Colonic mucosa (tissue), 4 donors: ENCODE results near the gene APRT. TPM values are rescaled to one million over a fixed set of nuclear protein-coding genes. Genes with fewer than 3 reads are reported as not detected.

Experiments
- DNase-seq: peaks from one replicate; pipeline ENCODE4 v3.0.0-alpha.2; 2020
- H3K27ac ChIP-seq: fragments of 200-600 bp; one replicate; pipeline ENCODE4 v1.8.0; 2021
- H3K27me3 ChIP-seq: fragments of 200-600 bp; one replicate; pipeline ENCODE4 v1.8.0; 2021
- H3K36me3 ChIP-seq: fragments of 200-600 bp; one replicate; pipeline ENCODE4 v1.8.0; 2021
- H3K4me1 ChIP-seq: fragments of 200-600 bp; one replicate; pipeline ENCODE4 v1.8.0; 2021; ENCODE audit warnings: mild to moderate bottlenecking
- H3K4me3 ChIP-seq: fragments of 200-600 bp; one replicate; pipeline ENCODE4 v1.8.0; 2021
- H3K9ac ChIP-seq, 2 donors: one replicate each; pipeline ENCODE4 v1.7.0; 2013; ENCODE audit warnings: control low read depth in 2 of 2, low read depth in 2 of 2, low read length in 2 of 2
- H3K9me3 ChIP-seq: fragments of 200-600 bp; one replicate; pipeline ENCODE4 v1.8.0; 2021
- intact Hi-C: fragments of 100-400 bp; cut with DNase I; formaldehyde crosslinking; loops from one replicate; pipeline ENCODE4 v1.14.1; 2022
- total RNA-seq, 2 donors: library from RNA; stranded (reverse); fragmentation: NEBNext Ultra II Directional in 1 of 2; extraction: Animal tissue kit (Norgen Biotek cat#: 25700) in 1 of 2; gene quantifications; one replicate each; pipeline ENCODE4 v1.2.1, GENCODE V29; 2021
- TF ChIP-seq, protein P1 (sequence below): fragments of 200-600 bp; IDR thresholded peaks from one replicate; pipeline ENCODE4 v1.8.0; 2022; ENCODE audit warnings: antibody characterized with exemption, mild to moderate bottlenecking
- donor health status: healthy.
- donor health status: DM: no; HTN: no; CAD: no.
- donor health status: DM: no; HTN: no; CAD: no.

The APRT gene
- total RNA-seq, 2 donors from 2014 or later: 103 to 273 TPM

DNA sequence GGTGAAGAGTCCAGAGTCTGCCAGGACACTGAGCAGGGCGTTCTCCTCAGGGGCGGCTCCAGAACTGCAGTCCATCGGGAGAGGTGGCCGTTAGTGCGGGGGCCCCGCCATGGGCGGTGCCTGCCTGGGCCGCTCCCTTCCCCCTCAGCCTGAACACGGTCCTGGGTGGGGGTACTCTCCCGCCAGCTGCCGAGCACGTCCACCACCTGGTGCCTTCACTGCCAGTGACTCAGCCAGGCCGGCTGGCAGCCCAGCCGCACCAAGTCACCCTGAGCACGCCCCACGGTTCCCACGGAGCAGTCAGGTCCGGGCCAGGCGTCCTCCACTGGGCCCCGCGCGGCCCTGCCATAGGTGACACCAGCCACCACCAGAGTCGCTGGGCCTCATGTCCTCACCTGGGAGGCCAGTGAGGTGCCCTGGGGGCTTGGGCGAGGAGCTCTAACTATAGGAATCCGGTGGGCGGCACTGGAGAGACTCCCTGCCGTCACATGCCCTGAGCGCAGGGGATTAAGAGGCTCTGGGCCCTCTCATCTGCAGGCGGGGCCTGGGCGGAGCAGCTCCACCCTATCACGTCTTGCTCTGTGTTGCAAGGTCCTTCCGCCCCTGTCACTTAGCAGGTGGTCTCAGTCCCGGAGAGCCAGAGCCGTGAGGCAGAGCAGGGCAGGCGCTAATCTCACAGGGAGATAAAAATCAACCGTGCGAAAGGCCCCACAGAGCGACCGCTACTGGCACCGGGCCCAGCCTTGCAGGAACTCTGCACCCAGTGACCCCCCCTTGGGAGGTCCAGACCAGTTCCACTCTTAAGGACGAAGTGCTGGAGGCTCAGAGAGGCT lies 41.1 kb downstream of the APRT start:
- intact Hi-C loops: no loop called here
- peaks cover 38% of the 10 kb centered on the region for H3K4me1 ChIP-seq

DNA sequence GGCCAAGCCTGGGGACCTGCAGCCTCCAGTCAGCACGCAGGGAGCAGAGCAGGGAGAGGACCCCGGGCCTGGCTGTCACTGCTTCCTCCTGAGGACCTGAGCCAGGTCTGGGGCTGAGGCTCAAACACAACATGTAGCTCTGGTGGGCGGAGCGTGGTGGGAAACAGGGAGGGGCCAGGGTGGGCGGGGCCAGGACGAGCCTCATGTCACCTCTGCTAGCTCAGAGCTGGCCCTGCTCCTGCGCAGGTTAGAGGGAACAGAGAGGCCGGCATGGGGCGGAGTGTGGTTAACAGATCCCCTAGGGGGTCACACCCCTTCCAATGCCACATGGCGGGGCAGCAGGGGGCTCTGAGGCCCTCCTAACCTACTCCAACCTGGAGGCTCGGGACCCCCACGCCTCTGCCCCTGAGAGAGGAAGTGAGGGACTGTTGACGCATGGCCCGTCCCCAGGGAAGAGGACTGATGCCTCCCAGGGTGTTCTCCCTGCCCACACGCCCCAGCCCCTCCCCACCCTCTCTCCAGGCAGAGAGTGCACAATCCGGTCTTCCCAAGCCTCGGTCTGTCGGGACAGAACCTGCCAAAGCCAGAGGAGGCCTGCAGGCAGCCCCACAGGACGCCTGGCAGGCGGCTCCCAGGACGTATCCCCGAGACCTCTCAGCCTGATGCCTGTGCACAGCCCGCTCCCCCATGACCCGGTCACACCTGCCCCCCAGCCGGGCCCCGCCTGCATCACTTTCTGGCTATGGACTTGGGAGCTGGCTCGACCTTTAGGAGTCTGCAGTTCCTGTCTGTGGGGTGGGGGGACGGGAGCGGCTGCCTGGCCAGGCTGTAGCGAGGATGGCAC lies 41.9 kb downstream of the APRT start:
- peak overlapping the region; percentile 38 to 51 for H3K9ac ChIP-seq
- peak; percentile 76 for DNase-seq
- H3K27ac ChIP-seq: peak overlapping the region; percentile 77
- H3K4me1 ChIP-seq: peaks cover 38% of the 10 kb centered on the region
- no peaks in the 10 kb centered on the region for H3K36me3 ChIP-seq
- no peaks in the 10 kb centered on the region for H3K27me3 ChIP-seq
- H3K9me3 ChIP-seq: no peaks in the 10 kb centered on the region
- intact Hi-C loops: no loop called here
- TF ChIP-seq, protein P1, sequence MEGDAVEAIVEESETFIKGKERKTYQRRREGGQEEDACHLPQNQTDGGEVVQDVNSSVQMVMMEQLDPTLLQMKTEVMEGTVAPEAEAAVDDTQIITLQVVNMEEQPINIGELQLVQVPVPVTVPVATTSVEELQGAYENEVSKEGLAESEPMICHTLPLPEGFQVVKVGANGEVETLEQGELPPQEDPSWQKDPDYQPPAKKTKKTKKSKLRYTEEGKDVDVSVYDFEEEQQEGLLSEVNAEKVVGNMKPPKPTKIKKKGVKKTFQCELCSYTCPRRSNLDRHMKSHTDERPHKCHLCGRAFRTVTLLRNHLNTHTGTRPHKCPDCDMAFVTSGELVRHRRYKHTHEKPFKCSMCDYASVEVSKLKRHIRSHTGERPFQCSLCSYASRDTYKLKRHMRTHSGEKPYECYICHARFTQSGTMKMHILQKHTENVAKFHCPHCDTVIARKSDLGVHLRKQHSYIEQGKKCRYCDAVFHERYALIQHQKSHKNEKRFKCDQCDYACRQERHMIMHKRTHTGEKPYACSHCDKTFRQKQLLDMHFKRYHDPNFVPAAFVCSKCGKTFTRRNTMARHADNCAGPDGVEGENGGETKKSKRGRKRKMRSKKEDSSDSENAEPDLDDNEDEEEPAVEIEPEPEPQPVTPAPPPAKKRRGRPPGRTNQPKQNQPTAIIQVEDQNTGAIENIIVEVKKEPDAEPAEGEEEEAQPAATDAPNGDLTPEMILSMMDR: no peak
- peak overlapping the region; percentile 8 for H3K4me3 ChIP-seq

More for the DNA sequence above, 41.1 kb downstream of the APRT start:
- peak; percentile 76 for DNase-seq
- peak overlapping the region; percentile 8 for H3K4me3 ChIP-seq
- no peaks in the 10 kb centered on the region for H3K9me3 ChIP-seq
- H3K27ac ChIP-seq: peak overlapping the region; percentile 77
- TF ChIP-seq, protein P1: no peak
- H3K9ac ChIP-seq: peak overlapping the region; percentile 38 to 51
- no peaks in the 10 kb centered on the region for H3K27me3 ChIP-seq
- H3K36me3 ChIP-seq: no peaks in the 10 kb centered on the region

DNA sequence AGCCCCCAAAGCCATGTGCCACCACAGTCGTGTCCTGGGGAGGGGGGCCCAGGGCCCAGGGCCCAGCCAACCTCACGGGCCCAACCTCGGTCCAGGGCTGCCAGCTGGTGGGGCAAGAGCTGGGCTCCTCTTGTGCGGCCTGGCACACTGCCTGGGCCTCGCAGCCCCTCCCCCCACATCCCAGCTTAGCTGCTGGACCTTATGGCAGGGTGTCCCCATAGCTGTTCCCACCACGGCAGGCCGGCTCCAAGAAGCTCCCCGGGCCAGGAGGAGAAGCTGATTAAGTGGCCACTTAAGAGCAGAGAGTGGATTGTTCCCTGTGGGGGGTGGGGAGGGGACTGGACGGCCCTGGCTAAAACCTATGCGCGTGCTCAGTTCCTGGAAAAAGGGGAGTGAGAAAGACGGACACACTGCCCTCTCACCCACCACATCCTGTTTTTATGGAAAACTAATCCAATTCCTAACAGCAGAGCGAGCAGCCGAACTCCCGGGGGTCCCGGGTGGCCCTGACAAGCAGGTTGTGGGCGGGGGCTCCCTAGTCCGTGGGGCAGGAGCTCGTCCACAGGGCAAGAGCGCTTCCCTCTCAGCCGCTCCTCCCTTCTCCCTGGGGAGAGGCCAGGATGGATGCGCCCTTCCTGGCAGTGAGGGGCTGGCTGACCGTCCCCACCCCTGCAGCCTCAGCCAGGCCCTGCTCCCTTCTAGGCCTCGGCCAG lies 43.5 kb downstream of the APRT start:
- intact Hi-C loops: no loop called here
- H3K4me3 ChIP-seq: no peak overlapping the region
- H3K9me3 ChIP-seq: no peaks in the 10 kb centered on the region
- peaks cover 41% of the 10 kb centered on the region for H3K4me1 ChIP-seq
- peak overlapping the region; percentile 24 to 34 for H3K9ac ChIP-seq
- DNase-seq: peak; percentile 55
- H3K27ac ChIP-seq: peak overlapping the region; percentile 20
- no peaks in the 10 kb centered on the region for H3K27me3 ChIP-seq
- no peaks in the 10 kb centered on the region for H3K36me3 ChIP-seq
- TF ChIP-seq, protein P1: no peak

DNA sequence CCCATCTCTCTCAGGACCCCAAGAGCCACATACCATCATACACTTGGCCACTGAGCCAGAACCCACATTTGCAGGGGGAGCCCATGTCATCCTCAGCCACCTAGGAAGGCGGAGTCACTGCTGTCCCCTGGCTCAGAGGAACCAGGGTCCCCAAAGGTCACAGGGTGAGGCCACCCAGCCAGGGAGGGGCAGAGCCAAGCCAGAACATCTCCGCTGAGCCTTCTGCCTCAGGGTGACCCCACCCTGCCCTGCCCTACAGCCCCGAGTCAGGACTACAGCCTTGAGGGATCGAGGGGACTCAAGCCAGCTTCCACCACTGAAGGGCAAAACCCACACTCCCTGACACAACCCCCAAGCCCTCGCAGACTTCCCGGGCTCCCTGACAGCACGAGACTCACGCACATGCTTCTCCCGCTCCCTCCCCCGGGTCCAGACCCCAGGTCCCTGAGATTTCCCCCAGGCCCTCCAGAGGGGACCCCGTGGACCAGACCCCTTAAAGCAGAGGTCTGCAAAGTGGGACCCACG lies 44.1 kb downstream of the APRT start:
- Histone ChIP-seq H3K9ac (no peak overlapping the region), H3K4me1 (peaks cover 37% of the 10 kb centered on the region)
- TF ChIP-seq, protein P1: no peak

DNA sequence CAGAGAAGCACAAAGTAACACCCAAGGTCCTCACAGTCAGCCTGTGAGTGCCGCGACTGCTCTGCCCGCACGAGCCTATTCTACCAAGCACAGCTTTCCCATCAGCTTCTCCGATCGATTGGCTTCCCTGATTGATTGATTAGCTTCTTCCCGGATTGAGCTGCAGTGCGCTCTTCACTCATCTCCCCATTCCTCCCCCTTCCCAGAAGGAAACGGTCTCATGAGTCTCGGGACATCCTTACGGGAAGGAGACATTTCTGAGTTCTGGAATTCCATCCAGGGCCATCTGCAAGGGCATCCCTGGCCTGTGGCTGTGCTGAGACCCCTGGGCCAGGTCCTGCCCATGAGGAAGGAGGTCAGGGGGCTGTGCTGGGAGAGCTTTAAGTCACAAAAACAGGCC lies 44.8 kb downstream of the APRT start:
- H3K4me1 ChIP-seq: peaks cover 44% of the 10 kb centered on the region
- H3K9ac ChIP-seq: no peak overlapping the region
- intact Hi-C loops: no loop called here

More for the DNA sequence above, 44.1 kb downstream of the APRT start:
- no peaks in the 10 kb centered on the region for H3K27me3 ChIP-seq
- DNase-seq: no peak
- H3K9me3 ChIP-seq: no peaks in the 10 kb centered on the region
- H3K36me3 ChIP-seq: no peaks in the 10 kb centered on the region
- H3K27ac ChIP-seq: peak overlapping the region; percentile 20
- no peak overlapping the region for H3K4me3 ChIP-seq
- intact Hi-C loops: no loop called here

More for the DNA sequence above, 44.8 kb downstream of the APRT start:
- DNase-seq: no peak
- Histone ChIP-seq H3K36me3 (no peaks in the 10 kb centered on the region), H3K9me3 (no peaks in the 10 kb centered on the region), H3K27ac (no peak overlapping the region), H3K27me3 (no peaks in the 10 kb centered on the region), H3K4me3 (no peak overlapping the region)
- TF ChIP-seq, protein P1: no peak
